ENCODE measurements around the gene MBD3L4.
"Not testable (repeated sequence)": the region's sequence is repeated elsewhere in the genome, so short reads cannot be mapped to it uniquely, and the experiment has no call there.

MBD3L4 gene

DNA sequence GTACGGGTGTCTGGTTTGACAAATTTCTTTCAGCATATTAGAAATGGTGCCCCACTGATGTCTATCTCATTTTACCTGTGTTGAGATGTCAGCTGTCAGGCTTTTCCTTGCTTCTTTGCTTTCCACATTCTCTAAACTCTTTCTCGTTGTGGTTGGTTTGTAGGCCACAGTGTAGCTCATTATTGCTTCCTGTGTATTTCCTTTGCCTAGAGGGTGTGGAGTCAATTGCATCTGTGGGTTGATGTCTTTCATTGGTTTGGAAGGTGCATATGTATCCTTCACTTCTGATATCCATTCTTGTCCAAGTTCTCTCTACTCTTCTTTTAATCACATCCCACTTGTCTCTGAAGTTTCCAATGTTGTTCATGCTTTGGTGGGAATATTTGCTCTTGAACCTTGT is 1.6 kb upstream of the MBD3L4 start:
- DNase-seq: not testable (repeated sequence)

DNA sequence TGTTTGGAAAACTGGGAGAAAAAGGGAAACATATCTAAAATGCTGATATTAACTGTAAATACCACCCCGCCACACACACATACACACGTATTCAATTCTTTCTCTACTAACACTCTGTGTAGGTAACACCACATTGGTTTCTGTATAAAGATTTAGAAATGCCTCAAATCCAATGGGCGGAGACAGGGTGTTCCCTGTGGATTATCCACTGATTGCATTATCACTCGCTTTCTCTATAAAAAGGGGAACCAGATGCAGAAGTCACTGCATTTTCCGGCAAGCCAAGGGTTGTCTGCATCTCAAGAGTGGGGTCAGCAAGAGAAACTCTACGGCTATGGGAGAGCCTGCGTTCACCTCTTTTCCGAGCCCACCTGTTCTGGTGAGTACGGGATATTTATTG is 9.7 kb downstream of the MBD3L4 start, which contains the start of gene MBD3L5:
Gene MBD3L5, plus strand, starts transcription at position 301 of the 400 bp plus-strand sequence. Its CDS starts 34 bp downstream, at position 335.
- not testable (repeated sequence) for DNase-seq

DNA sequence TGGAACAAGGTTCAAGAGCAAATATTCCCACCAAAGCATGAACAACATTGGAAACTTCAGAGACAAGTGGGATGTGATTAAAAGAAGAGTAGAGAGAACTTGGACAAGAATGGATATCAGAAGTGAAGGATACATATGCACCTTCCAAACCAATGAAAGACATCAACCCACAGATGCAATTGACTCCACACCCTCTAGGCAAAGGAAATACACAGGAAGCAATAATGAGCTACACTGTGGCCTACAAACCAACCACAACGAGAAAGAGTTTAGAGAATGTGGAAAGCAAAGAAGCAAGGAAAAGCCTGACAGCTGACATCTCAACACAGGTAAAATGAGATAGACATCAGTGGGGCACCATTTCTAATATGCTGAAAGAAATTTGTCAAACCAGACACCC is 11.2 kb downstream of the MBD3L4 start:
- DNase-seq: not testable (repeated sequence)

DNA sequence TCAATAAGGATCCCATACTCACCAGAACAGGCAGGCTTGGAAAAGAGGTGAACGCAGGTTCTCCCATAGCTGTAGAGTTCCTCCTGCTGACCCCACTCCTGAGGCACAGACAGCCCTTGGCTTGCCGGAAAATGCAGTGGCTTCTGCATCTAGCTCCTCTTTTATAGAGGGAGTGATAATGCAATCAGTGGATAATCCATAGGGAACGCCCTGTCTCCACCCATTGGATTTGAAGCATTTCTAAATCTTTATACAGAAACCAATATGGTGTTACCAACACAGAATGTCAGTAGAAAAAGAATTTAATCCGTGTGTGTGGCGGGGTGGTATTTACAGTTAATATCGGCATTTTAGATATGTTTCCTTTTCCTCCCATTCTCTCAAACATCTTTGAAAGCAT is 18.6 kb downstream of the MBD3L4 start, which contains the start of gene MBD3L2B:
Gene MBD3L2B, minus strand, starts transcription at position 101 of the 400 bp plus-strand sequence. Its CDS starts 34 bp downstream, at position 67.
- not testable (repeated sequence) for DNase-seq

DNA sequence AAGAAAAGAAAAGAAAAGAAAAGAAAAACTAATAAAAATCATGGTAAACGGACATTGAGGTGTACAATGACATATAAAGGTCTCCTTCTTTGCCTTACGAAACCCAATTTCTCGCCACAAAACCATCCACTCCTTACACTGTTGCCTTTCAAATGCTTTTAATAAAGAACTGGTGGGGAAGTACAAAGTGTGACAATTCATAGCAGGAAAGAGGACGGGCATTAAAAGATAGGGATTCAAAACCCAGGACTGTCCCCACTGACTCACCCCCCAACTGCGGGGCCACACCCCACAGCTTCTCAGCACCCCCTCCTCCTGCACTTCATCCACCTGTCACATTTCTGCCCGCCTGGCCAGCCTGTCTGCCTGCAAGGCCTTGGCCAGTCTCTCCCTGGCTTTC is 21.2 kb downstream of the MBD3L4 start:
- no peak for DNase-seq

DNA sequence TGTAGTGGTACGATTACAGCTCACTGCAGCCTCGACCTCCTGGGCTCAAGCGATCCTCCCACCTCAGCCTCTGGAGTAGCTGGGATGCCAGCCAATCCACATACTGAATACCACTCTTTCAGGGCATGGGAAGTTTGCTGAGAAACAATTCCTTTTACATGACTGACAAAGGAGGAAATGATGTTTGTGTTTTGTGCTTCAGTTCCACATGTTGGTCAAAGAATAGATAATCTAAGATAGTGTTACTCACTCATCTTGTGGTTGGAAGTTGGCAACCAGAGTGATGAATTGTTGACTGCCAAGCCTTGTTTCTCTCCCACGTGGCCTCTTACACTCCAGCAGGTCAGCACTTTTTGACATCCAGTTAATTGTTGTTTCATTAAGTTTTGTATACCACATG is 26.3 kb downstream of the MBD3L4 start:
- no peak for DNase-seq

DNA sequence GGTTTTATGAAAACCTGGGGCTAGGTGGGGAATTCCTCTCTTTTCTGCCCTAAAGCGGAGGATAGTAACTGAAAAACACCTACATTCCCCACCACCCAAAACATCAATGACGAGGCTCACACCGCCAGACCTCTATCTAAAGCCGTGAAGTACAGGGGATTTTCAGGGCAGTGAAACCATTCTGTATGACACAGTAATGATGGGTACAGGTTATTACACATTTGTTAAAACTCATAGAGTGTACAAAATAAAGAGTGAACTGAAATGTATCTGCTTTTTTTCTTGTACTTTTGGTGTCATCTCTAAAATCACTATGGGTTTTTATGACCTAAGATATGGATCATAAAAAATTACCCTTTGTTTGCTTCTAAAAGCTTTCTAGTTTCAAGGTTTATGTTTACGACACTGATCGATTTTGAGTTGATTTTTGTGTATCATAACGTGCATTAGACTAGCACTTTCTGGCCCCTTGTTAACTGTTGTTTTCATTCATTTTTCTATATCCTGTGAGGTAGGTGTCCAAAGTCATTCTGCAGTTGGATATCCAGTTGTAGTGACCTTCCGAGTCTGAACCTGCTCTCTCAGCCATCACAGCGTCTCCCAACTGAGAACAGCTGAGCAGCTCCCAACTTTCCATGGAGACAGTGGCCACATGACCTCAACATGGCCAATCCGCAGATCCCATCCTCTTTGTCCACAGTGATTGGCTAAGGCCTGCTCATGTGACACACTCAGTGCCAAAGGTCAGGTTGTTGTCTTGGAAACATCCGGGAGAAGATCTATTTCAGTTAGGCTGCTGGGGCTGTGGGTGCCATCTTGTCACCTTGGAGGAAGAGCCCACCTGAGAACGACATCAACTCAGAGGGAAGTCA is 29.0 kb downstream of the MBD3L4 start:
- no peak for DNase-seq

DNA sequence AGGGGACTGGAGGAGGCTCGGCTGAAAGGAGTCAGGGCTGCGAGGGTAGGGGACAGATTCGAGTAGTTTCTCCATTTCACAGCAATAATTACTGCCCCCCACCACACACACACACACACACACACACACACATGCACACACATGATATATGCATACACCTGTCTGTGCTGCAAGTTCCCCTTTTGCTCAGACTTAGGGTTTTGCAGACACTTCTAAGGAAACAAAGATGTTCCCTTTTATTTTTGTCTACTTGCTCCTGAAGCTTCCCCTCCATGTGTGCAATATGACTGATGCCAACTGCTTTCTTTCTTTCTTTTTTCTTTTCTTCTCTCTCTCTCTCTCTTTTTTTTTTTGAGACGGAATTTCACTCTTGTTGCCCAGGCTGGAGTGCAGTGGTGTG is 32.1 kb downstream of the MBD3L4 start:
- DNase-seq: no peak

DNA sequence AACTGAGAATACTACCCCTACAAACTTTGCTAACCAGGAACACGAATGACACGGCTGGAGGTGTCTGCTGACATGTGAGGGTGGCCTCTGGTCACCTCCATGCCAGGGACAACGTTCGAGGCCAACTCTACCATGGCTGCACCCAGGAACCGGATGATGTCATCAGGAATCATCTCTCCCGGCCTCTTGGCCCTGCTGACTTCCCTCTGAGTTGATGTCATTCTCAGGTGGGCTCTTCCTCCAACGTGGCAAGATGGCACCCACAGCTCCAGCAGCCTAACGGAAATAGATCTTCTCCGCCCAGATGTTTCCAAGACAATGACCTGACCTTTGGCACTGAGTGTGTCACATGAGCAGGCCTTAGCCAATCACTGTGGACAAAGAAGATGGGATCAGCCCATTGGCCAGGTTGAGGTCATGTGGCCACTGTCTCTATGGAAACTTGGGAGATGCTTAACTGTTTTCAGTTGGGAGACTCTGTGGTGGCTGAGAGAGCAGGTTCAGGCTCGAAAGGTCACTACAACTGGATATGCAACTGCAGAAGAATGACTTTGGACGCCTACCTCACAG is 33.8 kb downstream of the MBD3L4 start:
- DNase-seq: no peak

DNA sequence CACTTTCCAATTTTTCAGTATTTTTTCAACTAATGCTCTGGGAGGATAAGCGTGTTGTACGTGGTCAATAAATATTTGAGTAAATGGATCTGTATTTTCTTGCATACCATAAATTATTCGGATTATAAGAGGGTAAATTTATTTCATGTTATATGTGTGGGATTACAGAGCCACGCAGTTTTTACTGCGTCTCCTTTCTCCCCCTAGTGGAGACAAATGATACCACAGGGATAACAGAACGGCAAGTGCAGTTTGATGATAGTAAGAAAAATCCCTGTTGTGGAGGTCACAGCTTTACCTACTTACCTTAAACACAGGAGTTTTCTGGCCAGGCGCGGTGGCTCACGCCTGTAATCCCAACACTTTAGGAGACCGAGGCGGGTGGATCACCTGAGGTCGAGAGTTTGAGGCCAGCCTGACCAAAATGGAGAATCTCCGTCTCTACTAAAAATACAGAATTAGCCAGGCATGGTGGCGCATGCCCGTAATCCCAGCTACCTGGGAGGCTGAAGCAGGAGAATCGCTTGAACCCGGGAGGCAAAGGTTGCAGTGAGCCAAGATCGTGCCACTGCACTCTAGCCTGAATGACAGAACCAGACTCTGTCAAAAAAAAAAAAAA is 35.6 kb downstream of the MBD3L4 start:
- DNase-seq: no peak

DNA sequence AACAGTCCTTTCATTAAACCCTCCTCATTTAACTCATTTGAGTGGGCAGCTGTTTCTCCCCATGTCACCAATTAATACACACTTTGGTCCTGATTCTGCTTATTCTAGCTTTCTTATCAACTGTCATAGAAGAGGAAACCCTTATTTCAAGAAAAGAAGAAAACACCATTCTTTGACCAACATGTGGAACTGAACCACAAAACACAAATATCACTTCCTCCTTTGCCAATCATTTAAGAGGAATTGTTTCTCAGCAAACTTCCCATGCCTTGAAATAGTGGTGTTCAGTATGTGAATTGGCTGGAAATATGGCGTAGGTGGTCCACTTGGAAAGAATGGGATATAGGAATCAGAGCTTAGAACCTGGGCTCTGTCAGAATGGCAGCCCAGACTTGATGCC is 39.2 kb downstream of the MBD3L4 start:
- DNase-seq: no peak

DNA sequence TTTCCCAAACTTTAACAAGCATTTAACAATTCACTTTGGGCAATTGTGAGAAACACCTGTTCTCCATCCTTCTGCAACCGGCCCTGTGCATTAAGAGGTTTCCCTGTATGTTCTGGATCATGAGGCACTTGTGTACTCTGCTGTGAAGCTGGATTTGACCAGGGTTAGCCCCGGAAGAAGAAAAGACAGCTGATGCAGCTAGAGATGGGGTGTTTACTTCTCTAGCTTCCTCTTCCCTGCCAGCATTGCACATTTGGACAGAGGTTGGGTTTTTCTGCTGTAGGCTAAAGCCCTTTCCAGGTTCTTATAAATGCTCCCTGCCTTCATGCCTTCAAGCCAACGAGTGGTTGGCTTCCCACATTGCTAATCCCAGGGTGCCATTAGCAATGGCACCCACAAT is 39.6 kb downstream of the MBD3L4 start:
- DNase-seq: no peak

DNA sequence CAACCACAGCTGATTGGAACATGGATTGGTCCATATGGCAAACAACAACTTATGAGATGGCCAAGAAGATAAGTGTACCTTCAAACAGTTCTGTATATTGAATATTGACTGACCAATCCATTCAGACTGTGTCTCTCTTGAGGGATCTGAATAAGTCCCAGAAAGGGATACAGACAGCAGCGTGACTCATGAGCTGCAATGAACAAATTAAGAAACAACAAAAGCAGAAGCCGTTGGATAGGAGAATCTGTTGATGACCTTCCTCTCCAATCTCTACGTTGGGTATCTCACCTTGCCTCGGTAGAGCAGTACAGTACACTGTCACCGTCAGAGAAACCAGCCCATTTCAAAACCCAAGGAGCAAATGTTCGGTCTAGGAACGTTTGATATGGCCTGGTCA is 40.0 kb downstream of the MBD3L4 start:
- DNase-seq: no peak

DNA sequence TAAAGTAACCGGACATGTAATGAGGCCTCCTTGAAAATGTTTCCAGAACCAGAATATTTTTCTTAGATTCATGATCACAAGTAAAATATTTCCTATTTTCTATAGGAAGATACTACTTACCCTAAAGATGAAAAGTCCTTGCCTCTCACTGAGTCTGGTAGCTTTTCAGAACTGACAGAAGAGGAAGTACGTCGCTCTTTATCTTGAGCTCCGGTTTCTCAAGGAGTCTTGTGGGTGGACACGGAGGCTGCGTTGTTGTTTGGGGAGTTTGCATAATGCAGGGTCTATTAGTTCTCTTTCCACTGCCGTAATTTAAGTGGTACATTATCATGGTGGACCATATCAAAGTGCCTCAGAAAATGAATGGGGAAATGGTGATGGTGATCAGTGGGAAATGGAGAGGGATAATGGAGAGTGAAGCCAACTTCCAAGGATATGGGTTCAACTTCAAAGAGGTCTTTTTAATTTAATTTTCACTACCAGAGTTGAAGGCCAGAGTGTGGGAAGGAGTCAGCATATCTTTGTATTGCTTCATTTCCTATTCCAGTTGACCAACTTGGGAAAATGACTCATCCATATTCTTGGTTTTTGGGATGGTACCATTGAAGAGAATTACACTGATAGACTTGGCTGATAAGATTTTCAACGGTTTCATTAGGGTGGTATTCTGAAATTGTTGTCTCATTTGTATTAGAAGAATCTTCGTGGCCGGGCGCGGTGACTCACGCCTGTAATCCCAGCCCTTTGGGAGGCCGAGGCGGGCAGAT is 42.1 kb downstream of the MBD3L4 start:
- DNase-seq: no peak

DNA sequence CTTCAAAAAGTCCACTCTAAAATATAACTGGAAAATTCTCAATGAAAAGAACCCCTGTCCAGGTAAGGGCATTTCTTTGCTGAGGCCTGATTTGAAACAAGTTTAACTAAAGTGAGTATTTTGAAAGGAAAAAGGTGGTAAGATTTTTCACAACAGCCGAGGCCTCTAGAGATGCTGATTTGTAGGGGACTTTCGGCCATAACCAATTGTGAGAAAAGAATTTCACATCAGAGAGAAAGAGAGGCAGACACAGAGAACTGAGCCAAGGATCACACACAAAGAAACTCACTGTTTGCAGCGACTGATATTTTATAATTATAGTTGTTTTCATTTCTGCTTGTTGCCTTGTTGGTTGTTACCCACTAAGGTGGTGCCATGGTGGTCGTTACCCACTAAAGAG is 43.2 kb downstream of the MBD3L4 start:
- no peak for DNase-seq

DNA sequence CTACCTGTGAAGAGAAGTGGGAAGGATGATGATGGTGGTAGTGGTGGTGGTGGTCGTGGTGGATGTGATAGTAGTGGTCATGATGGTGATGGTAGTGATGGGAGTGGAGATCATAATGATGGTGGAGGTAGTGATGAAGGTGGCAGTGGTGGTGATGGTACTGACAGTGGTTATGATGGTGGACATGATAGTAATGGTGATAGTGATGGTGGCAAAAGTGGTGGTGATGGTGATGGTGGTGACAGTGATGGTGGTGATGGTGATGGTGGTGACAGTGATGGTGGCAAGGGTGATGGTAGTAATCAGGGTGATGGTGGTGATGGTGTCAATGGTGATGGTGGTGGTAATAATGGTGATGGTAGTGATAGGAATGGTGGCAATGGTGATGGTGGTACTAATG is 44.9 kb downstream of the MBD3L4 start:
- no peak for DNase-seq

DNA sequence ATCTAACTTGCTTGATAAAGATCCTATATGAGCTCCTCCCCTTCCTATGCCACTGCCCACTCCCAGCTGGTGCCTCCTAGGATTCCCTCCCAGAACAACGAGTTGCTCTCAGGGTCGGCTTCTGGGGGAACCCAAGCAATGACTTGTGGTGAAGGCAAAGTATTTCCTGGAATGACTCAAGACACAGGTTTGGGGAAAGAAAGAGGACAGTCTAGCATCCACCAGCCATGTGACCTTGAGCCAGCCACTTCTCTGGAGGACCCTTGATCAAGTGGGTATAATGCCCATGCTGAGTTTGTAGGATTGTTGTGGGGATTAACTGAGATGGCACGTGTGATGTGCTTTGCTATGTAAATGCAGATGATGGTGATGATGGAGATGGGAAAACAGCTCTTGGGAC is 51.7 kb downstream of the MBD3L4 start:
- DNase-seq: no peak

DNA sequence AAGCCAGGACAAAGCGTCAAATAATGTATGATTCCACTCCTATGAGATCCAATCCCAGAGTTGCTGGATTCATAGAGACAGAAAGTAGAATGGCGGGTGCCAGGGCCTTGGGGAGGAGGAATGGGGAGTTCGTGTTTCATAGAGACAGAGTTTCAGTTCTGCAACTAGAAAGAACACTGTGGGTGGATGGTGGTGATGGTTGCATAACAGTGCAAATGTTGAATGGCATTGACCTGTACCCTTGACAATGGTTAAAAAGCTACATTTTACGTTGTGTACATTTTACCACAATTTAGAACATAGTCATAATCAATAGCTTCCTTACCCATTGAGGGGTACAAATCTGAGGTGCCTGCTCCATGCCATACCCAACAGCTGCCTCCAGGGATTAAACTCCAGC is 52.1 kb downstream of the MBD3L4 start:
- no peak for DNase-seq
